Stimulated activated CD8-positive, alpha-beta memory T cell treated with anti-CD3 and anti-CD28 coated beads, Interleukin-2, amount 100 ng/mL, for 1 hour (primary cell): ENCODE measurements around the gene CABYR.

Experiments used
- DNase-seq, 2 donors: peaks; one replicate each; pipeline ENCODE4 v3.0.0-alpha.2; 2020; ENCODE audit warnings: low read depth in 2 of 2

Gene CABYR, protein sequence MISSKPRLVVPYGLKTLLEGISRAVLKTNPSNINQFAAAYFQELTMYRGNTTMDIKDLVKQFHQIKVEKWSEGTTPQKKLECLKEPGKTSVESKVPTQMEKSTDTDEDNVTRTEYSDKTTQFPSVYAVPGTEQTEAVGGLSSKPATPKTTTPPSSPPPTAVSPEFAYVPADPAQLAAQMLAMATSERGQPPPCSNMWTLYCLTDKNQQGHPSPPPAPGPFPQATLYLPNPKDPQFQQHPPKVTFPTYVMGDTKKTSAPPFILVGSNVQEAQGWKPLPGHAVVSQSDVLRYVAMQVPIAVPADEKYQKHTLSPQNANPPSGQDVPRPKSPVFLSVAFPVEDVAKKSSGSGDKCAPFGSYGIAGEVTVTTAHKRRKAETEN

DNA sequence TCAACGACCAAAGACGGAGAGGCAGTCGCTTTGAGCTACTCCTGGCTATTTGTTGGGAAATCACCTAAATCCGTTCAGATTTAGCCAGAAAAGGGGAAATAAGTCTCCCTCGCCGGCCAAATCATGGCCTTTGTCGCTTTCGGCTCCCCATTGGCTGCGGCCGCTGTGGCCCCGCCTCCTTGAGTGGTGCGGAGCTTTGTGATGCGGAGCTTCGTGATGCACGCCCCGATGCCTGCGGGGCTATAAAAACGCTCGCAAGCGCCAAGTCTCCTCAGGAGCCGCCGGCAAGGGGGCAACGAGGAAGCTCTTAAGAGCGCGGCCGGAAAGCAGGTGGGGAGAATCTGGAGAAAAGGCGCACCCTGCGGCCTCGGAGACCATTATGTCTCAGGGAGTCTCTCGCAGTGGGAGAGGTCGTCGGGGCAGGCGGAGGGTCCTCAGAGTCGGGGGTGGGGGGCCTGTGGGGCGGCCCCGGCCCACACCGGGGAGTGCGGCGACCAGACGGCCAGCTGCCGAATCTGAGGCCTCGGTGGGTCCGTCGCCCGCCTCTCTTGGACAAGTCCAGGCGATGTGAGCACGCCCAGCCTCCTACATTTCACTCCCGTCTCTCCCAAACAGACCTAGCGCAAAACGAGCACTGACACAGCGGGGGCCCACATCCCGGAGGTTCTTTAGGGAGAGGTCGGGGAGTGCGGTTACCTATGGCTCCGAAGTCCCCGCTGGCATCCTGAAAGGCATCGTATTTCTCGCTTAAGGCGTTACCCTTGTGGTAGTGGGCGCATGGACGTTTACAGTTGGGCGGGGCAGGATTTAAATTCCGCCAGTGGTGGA lies at the start of gene CABYR:
CABYR (plus strand) TSS at position 274 of the 828 bp plus-strand sequence. CDS start 4,053 bp downstream, outside the sequence.
- peak; percentile 45 to 51 for DNase-seq

DNA sequence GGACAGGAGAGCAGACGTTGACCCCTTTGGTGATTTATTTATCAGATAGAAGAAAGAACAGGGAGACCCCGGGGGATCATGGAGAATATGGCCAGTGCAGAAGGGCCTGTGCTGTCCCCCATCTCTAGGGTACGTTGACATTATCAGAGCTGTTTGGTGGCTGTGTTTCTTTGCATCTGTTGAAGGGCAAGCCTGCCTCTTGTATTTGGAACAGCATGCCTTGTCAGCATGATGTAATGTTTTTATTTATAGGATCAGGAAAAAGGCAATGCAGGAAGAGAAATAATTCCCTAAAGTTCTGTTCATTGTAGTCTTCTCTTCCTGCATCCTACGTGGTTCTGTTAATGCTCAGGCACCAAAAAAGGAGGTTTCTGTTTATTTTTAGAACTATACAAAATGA lies 49.8 kb upstream of the CABYR start:
- DNase-seq: no peak

DNA sequence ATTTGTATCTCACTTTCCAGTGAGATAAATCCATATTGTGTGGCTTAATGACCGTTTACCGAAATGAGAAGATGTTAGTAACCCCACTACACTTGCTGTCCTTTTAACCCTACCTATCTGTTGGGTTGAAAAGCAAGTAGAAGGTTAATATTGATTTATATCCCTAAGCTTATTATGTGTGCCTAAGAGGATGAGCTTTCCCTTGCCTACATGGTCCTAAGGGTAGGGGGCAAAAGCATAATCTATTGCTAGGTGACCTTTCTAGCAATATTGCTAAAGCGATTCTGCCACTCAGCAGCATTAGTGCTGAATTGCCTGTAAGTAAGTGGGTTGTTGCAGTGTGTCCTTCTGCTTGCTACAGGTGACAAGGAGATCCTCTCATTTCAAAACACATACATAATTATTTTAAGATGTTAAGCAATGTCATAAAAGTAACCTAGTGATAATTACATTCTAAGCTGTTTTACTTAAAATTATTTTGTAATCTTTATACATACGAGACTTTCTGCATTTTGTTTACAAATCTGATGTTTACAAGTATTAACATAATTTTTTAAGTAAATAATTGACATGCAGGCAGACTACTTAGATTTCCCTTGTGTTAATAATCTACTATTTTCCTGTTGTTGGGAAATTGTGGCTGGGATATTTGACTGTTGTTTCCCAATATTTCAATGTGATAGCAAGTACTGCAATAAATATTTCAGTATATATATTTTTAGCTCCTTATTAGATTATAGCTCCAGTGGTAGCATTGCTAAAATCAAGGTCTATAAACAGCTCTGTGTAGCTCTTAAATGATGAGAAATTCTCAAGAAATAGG lies 49.1 kb upstream of the CABYR start:
- DNase-seq: no peak

DNA sequence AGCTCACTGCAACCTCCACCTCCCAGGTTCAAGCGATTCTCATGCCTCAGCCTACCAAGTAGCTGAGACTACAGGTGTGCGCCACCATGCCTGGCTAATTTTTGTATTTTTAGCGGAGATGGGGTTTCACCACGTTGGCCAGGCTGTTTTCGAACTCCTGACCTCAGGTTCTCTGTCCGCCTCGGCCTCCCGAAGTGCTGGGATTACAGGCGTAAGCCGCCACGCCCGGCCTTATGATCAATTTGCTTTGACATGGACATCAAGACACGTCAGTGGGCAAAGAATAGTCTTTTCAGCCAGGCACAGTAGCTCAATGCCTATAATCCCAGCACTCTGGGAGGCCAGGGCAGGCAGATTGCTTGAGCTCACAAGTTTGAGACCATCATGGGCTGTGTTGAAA lies 48.0 kb upstream of the CABYR start:
- no peak for DNase-seq

DNA sequence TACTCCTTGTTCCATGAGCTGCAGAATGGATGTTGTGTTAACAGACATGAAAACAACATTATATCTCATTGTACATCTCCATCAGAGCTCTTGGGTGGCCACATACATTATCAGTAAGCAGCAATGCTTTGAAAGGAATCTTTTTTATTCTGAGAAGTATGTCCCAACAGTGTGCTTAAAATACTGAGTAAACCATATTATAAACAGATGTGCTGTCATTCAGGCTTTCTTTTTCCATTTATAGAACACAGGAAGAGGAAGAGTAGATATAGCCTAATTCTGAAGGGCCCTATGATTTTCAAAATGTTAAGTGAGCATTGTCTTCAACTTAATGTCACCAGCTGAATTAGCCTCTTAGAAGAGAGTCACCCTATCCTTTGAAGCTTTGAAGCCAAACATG lies 44.3 kb upstream of the CABYR start:
- DNase-seq: no peak

DNA sequence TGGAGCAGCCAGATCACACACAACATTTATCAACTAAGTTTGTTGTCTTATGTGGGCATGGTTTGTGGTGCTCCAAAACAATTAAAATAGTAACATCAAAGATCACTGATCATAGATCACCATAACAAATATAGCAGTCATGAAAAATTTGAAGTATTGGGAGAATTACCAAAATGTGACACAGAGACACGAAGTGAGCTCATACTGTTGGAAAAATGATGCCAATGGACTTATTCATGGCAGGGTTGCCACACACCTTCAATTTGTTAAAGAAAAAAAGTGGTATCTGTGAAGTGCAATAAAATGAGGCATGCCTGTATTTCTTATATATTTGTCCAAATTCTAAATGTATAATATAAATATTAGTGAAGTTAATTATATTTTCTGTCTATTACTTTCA lies 42.9 kb upstream of the CABYR start:
- DNase-seq: no peak

DNA sequence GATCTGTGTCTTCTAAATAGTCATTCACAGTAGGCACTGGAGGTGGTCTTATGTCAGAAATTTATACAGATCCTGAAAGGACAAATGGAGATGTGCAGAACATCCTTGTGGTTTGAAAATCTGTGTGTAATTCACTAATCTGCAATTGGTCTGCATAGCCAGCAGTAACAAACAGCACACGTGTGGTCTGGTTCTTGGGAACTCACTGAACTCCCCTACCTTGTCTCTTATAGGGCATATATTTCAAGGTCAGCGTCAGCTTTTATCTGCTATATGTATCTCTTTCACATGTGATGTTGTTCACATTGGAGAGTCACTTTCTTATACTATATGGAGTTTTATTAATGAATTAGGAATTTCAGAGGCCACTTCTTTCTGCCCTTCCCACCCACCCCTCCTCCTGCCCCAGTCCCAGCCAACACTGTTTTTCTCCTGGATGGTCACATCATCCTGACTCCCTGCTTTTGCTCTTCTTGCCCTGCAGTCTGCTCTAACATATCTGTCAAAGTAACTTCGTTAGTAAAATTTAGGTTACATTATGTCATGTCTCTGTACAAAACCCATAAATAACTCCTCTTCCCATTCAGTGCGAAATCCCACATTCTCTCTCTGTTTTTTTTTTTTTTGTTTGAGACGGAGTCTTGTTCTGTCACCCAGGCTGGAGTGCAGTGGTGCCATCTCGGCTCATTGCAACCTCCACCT lies 35.4 kb upstream of the CABYR start:
- DNase-seq: no peak

DNA sequence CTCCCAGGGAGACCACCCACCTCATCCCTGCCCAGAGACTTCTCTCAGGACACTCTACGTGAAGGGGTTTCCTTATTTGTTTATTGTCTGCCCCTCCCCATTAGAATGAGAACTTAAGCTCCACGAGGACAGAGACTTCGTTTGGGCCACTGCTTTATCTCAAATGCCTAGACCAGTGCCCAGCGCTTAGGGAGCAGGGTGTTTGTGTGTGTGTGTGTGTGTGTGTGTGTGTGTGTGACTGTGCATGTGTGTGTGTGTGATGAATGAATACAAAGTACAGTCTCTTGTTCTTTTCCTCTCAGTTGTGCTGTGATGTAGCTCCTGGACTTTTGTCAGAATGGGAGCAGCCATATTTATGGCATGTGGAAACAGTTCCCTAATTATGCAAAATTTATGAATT lies 34.4 kb upstream of the CABYR start:
- DNase-seq: no peak

DNA sequence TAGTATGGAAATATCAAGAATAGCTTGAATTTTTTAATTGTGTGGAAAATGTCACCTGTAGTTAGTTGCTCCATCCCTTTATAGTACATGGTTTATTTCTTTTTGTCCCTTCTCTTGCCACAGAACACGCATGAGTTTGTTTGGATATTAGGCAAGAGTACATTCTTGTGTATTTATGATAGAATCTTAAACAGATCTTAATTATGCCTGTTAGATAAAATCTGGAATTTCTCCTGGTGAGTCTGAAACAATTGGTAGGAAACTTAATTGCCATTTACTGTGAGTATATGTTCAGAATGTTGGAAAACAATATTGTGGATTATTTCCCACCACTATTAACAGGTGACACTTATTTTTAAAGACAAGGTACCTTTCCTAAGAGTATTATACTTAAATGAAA lies 30.2 kb upstream of the CABYR start:
- DNase-seq: no peak

DNA sequence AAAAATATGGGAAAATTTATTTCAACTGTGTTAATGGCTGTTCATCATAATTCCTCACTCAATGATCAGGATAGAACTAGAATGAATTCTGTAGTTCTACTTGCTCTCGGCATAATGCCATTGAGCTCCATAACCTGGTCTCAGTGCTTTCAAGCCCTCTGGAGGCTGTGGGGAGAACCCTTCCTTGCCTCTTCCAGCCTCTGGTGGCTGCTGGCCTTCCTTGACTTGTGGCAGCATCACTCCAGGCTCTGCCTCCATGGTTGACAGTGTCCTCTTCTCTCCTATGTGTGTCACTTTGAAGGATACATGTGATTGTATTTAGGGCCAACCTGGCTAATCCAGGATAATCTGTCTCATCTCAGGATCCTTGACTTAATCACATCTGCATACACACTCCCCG lies 26.9 kb upstream of the CABYR start:
- no peak for DNase-seq

DNA sequence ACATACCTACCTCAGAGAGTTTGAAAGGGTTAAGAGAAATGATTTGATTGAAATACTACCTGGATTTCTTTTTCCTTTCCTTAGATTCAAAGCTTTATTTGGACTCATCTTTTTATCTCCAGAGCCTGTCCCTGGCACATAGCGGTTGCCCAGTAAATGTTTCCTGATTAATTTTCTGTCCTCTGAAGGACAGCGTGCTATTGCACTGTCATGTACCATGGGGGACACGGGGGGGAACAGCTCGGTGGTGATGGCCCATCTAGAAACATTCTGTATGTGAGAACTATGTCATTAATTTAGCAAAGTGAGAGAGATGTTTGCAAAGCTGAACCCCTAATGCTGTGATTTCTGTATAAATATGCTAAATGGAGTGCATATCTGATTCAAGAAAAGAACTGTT lies 26.4 kb upstream of the CABYR start:
- no peak for DNase-seq

DNA sequence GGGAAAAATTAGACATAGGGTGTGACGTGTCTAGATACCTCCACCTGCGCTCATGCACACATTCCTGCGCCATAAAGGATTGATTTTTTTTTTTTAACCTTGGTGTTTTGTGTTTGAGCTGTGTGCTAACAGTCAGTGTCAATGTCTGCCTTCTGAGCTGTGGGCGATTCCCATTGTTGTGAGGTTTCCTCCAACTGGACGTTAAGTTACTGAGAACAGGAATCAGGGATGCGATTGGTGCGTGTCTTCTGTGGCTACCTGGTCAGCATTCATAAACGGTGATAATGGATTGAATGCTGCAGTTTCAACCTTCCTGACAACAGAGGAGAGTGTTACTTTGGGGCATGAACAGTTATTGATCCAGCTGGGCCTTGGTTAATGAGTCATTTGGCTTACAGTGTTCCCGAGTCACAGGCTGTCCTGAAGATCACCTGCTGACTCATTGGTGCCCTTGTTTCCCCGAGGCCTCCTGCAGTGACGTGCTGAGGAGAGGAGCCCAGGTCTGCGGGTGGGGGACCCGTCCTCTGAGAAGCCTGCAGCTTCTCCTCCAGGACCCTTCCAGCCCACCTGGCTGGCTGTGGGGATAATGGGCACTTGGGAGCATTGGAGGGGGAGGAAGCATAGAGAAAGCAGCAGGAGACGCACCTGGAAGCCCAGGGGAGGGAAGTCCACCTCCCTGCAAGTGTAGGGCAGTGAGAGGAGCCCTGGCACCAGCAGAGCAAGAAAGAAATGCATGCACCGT lies 25.8 kb upstream of the CABYR start:
- DNase-seq: no peak

DNA sequence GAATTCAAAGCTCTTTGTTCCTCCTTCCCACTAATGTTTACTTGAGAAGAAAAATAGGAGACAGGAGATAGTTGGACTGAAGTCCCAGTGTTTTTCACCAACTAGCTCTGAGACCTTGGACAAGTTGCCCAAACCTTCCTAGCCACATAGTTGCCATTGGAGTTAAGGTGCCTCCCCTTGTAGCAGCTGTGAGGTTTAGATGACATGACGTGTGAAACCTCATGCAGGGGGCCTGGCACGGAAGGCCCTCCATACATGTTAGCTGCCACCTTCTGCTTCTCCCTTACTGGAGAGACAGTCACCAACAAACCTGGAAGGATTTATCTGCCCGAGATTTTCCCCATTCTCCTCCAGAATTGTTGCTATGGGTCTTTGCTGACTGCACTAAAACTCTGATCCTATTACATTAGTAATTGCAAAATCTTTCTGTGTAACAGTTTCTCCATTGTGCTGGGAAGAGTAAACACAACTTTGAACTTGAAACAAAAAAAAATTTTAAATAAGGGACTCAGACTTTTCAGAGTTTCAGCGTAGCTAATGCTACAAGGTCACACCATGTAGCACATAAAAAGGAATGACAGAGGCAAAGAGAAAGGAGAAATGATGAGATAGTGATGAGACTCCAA lies 23.8 kb upstream of the CABYR start:
- no peak for DNase-seq

DNA sequence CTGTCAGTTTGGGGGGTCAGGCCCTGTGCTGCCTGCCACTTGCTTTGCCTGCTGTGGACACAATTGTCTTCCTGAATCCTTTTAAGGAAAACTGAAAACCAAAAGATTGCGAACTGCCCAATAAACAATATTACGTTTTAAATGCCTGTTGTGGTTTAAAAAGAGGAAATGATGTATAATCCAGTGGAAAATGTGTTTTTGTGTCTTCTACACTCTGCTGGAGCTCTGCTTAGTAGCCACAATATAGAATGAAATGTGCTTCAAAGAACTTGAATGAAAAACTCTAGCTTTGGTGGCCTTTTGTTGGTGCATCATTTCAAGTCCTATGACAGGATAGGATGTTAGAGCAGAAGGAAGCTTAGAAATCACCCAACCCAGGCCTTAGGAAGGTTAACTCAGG lies 23.2 kb upstream of the CABYR start:
- DNase-seq: no peak

DNA sequence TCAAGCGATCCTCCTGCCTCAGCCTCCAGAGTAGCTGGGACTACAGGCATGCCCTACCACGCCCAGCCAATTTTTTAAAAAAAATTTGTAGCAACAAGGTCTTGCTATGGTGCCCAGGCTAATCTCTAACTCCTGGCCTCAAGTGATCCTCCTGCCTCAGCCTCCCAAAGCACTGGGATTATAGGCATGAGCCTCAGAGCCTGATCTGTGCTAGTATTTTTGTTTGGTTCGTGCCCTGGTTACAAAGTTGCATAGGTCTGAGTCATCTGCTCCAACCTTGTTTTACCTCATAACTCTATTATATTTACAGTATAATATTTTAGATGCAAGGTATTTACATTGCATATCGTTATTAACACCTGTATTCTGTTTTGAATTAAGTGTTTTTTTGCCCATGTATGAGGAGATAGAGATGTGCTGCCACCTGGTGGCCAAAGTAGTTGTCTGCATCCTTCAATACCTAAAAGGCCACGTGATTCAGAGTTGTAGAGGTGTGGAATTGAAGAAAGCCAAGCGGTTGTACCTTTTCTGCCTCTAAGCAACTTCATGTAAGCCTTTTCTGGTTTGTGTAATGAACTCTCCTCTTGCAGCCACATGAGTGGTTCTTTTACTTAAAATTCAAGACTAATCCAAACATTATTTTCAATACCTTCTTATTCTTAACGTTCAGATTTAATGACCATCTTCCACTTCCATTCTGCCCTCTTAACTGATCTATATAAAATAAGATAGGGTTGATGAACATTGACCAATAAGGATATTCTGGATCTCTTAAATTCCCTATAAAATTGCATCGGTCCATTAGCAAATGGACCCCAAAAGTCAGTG lies 19.9 kb upstream of the CABYR start:
- peak; percentile 58 to 65 for DNase-seq

DNA sequence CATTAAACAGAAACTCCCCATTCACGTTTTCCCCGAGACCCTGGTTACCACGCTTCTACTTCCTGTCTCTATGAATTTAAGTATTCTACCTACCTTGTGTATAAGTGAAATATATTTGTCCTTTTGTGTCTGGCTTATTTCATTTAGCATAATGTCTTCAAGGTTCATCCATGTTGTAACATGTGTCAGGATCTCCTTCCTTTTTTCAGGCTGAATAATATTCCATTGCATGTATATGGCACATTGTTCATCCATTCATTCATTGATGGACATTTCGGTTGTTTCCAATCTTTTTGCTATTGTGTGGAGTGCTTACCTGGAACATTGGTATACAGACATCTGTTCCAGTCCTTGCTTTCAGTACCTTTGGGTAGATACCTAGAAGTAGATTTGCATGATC lies 18.2 kb upstream of the CABYR start:
- no peak for DNase-seq

DNA sequence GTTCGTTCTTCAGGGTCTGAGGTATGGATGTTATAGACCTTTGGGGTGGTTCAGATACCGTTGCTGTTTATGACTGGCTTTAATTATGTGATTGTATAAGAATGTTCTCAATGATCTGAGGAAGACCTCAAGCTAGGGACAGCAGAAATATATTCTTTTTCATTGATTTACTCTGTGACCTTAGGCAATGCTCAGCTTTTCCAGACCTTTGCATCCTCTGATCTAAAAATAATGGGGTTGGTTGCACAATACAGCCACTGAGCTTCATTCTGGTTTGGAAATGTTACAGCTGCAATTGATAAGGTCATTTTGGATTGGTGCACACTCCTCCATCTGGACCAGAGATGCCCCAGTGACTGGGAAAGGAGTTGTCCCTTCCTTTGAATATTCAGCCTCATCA lies 17.2 kb upstream of the CABYR start:
- no peak for DNase-seq

DNA sequence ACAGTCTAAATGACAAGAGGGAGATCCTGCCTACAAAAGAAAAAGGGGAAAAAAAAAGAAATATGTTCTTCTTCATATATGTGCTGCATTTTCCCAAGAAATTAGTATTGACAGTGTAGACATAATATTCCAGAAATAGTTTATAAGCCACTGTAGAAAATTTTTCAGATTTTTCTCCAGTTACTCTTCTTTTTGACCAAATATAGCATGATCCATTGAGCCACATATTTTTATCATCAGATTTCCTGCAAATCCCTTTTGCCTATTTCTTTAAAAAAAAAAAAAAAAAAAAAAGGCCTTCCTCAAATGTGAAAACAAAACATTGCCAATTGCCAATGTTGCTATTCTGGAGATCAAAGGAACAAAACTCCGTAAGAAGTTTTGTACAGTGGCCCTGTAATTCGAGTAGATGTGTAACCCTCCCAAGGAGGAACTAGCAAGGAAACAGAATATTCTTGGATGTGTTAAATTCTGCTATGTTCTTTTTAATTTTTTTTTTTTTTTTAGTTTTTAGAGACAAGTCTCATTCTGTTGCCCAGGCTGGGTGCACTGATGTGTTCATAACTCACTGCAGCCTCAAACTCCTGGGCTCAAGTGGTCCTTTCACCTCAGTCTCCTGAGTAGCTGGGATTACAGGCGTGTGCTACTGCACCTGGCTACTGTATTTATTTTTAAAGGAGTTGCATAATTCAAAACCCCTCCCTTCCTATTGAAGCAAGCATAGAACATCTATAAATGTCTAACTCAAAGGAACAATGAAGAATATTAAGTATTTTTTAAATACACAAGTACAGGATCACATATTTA lies 12.5 kb upstream of the CABYR start:
- no peak for DNase-seq

DNA sequence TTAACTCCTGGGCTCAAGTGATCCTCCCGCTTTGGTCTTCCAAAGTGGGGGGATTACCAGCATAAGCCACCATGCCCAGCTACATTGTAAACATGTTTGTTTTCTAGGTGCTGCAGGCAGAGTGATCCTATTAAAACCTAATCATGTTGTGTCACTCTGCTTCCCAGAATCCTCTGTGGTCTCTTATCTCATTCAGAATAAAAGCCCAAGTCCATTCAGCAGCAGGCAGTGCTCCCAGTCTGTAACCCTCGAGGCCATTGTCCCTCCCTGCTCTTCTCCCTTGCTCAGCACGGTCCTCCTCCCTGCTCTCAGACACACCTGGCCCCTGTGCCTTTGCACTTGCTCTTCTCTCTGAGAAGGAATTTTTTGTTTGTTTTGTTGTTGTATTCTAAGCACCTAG lies 11.1 kb upstream of the CABYR start:
- no peak for DNase-seq
